K562 (cell line): ENCODE results near the gene TNP1. TPM values are rescaled to one million over a fixed set of nuclear protein-coding genes. Genes with fewer than 3 reads are reported as not detected.

Source experiments
- ATAC-seq: fragments of 200-7000 bp; cut with Tn5 transposase; 3 replicates; pipeline ENCODE4 v1.9.1; 2020; ENCODE audit warnings: moderate library complexity
- BruUV-seq: library from RNA; stranded (reverse); fragments of 400-500 nt; replicated peaks from 2 replicates; lab custom pipeline; 2021; lab: Mats Ljungman, UMichigan
- CTCF ChIA-PET: fragments of 300-600 bp; formaldehyde crosslinking; extraction: SDS; loops from one replicate; lab custom pipeline; 2021; ENCODE audit warnings: low intra/inter-chr PET ratio; lab: Yijun Ruan, JAX
- POLR2A ChIA-PET: fragments of 300-600, 350-650 bp; sonication (Branson Sonifier 250); formaldehyde crosslinking; extraction: SDS; loops from one replicate; lab custom pipeline; 2021; ENCODE audit warnings: antibody characterized with exemption, inconsistent platforms; lab: Yijun Ruan, JAX
- DNase-seq, 4 experiments: peaks; one replicate each; pipeline versions ENCODE4 v3.0.0 to v3.0.0-alpha.2; 2011 to 2018; ENCODE audit warnings: low spot score in 3 of 4, mixed read lengths in 3 of 4; ENCODE audit errors: extremely low read depth in 1 of 4
- FAIRE-seq: peaks from 2 replicates; lab custom pipeline; 2011; peaks lifted over from hg19 to GRCh38; lab: Jason Lieb, UNC
- H2AFZ ChIP-seq: 2 replicates; pipeline ENCODE4 v1.6.0; 2011; ENCODE audit warnings: low read depth, low read length, control low read depth, inconsistent platforms
- H3K27ac ChIP-seq: fragments of 200-600 bp; 3 replicates; pipeline ENCODE4 v1.8.0; 2011; ENCODE audit warnings: low read depth, mild to moderate bottlenecking, control low read depth, inconsistent platforms, low read length, moderate library complexity, mixed read lengths; ENCODE audit errors: extremely low read depth
- H3K27me3 ChIP-seq, 2 experiments: fragments of 300-600 bp in 1 of 2; 2 replicates in 1 of 2; 3 replicates in 1 of 2; pipeline versions ENCODE4 v1.6.0 to v1.8.0; 2011; ENCODE audit warnings: inconsistent platforms in 2 of 2, low read length in 2 of 2, mild to moderate bottlenecking in 1 of 2, mixed read lengths in 1 of 2, moderate library complexity in 1 of 2; ENCODE audit not compliant: control insufficient read depth in 2 of 2, insufficient read depth in 2 of 2
- H3K36me3 ChIP-seq: fragments of 300-600 bp; 3 replicates; pipeline ENCODE4 v1.8.0; 2011; ENCODE audit warnings: mild to moderate bottlenecking, low read length, inconsistent platforms; ENCODE audit not compliant: control insufficient read depth, insufficient read depth
- H3K4me1 ChIP-seq, 2 experiments: fragments of 200-600 bp in 1 of 2; replicated peaks in 1 of 2; 2 replicates in 1 of 2; 3 replicates in 1 of 2; pipeline versions ENCODE4 v1.5.1 to v1.8.0; 2011; ENCODE audit warnings: inconsistent platforms in 2 of 2, low read length in 2 of 2, mild to moderate bottlenecking in 1 of 2, mixed read lengths in 1 of 2, moderate library complexity in 1 of 2; ENCODE audit not compliant: control insufficient read depth in 2 of 2, insufficient read depth in 2 of 2
- H3K4me2 ChIP-seq: 2 replicates; pipeline ENCODE4 v1.6.1; 2011; ENCODE audit warnings: low read length, control low read depth, inconsistent platforms, mixed read lengths; ENCODE audit not compliant: insufficient read depth
- H3K4me3 ChIP-seq: fragments of 200-600 bp; sonication (generic), shearing (Covaris generic); 2 replicates; pipeline ENCODE4 v1.5.1; 2016; ENCODE audit warnings: control low read depth, inconsistent platforms
- H3K79me2 ChIP-seq: fragments of 200-600 bp; 3 replicates; pipeline ENCODE4 v1.8.0; 2011; ENCODE audit warnings: low read length, inconsistent platforms; ENCODE audit not compliant: control insufficient read depth, insufficient read depth
- H3K9ac ChIP-seq, 2 experiments: 2 replicates each; pipeline versions ENCODE4 v1.6.0 to v1.6.1; 2011; ENCODE audit warnings: low read depth in 2 of 2, low read length in 2 of 2, control low read depth in 1 of 2, inconsistent platforms in 1 of 2, mild to moderate bottlenecking in 1 of 2, mixed read lengths in 1 of 2; ENCODE audit not compliant: insufficient read depth in 1 of 2
- H3K9me1 ChIP-seq: one replicate; pipeline ENCODE4 v1.6.0; 2011; ENCODE audit warnings: inconsistent platforms, mild to moderate bottlenecking, low read length, moderate library complexity; ENCODE audit not compliant: control insufficient read depth, insufficient read depth
- H3K9me3 ChIP-seq: replicated peaks from 2 replicates; pipeline ENCODE4 v1.5.1; 2011; ENCODE audit warnings: low read depth, low read length, inconsistent platforms; ENCODE audit not compliant: control insufficient read depth, insufficient read depth
- H4K20me1 ChIP-seq: replicated peaks from 2 replicates; pipeline ENCODE4 v1.6.1; 2011; ENCODE audit warnings: low read length, inconsistent platforms, mixed read lengths; ENCODE audit not compliant: control insufficient read depth, insufficient read depth
- GTF2A2 ChIP-seq: IDR thresholded peaks from 2 replicates; pipeline ENCODE4 v1.6.1; 2016; ENCODE audit warnings: mild to moderate bottlenecking, missing genetic modification characterization, missing compliant biosample characterization
- HNRNPLL ChIP-seq: fragments of 200-400 bp; formaldehyde crosslinking; IDR thresholded peaks from 2 replicates; pipeline ENCODE4 v1.6.1; 2017; ENCODE audit warnings: low read length, low read depth, mild to moderate bottlenecking; ENCODE audit not compliant: poor library complexity, severe bottlenecking
- HOXB6 ChIP-seq: fragments of 250-450 bp; sonication (Bioruptor Pico); IDR thresholded peaks from 2 replicates; pipeline ENCODE4 v1.5.1; 2022; ENCODE audit warnings: mild to moderate bottlenecking, borderline replicate concordance
- JUND ChIP-seq, 2 experiments: IDR thresholded peaks; 2 replicates in 1 of 2; 3 replicates in 1 of 2; pipeline ENCODE4 v1.6.1; 2011; ENCODE audit warnings: borderline replicate concordance in 2 of 2, low read depth in 2 of 2, low read length in 2 of 2, improper control_type of control experiment in 1 of 2, missing biosample characterization in 1 of 2, missing genetic modification characterization in 1 of 2, missing genetic modification reagents in 1 of 2
- MAFK ChIP-seq: IDR thresholded peaks from 2 replicates; pipeline ENCODE4 v1.6.1; 2011; ENCODE audit warnings: low read length, improper control_type of control experiment
- NFE2L1 ChIP-seq: fragments of 450-650 bp; IDR thresholded peaks from 2 replicates; pipeline ENCODE4 v1.6.1; 2016; ENCODE audit warnings: missing genetic modification characterization, low read depth, mild to moderate bottlenecking, missing compliant biosample characterization, moderate library complexity, borderline replicate concordance
- RBBP5 ChIP-seq: fragments of 200-600 bp; sonication (generic); IDR thresholded peaks from 2 replicates; pipeline ENCODE4 v1.6.1; 2012; ENCODE audit warnings: borderline replicate concordance, mild to moderate bottlenecking, low read length, control low read depth, inconsistent platforms; ENCODE audit not compliant: insufficient read depth, poor library complexity, severe bottlenecking
- RBM17 ChIP-seq: fragments of 200-400 bp; formaldehyde crosslinking; IDR thresholded peaks from 2 replicates; pipeline ENCODE4 v1.6.1; 2017; ENCODE audit warnings: low read depth, mild to moderate bottlenecking, low read length, borderline replicate concordance
- RBM22 ChIP-seq: fragments of 200-400 bp; formaldehyde crosslinking; IDR thresholded peaks from 2 replicates; pipeline ENCODE4 v1.6.1; 2018; ENCODE audit warnings: low read length, low read depth; ENCODE audit not compliant: poor library complexity, severe bottlenecking
- RBM39 ChIP-seq: fragments of 200-400 bp; formaldehyde crosslinking; optimal IDR thresholded peaks from 2 replicates; pipeline ENCODE3; 2018; ENCODE audit warnings: low read depth, low read length
- SMARCC2 ChIP-seq: fragments of 450-650 bp; IDR thresholded peaks from 2 replicates; pipeline ENCODE4 v1.6.1; 2017; ENCODE audit warnings: antibody characterized with exemption, moderate library complexity, mild to moderate bottlenecking, low read depth
- STAG1 ChIP-seq: sonication (generic); formaldehyde crosslinking; IDR thresholded peaks from 2 replicates; pipeline ENCODE4 v1.5.0; 2020; ENCODE audit warnings: missing genetic modification reagents, borderline replicate concordance
- ZBTB17 ChIP-seq: fragments of 450-650 bp; formaldehyde crosslinking; IDR thresholded peaks from 2 replicates; pipeline ENCODE4 v1.4.0; 2020; ENCODE audit warnings: mild to moderate bottlenecking
- ZC3H4 ChIP-seq: sonication (generic); formaldehyde crosslinking; IDR thresholded peaks from 2 replicates; pipeline ENCODE4 v1.9.0; 2021; ENCODE audit warnings: missing genetic modification reagents, borderline replicate concordance
- WGBS: fragments of 100-300 bp; shearing (Covaris generic); methylation state at CpG from one replicate; pipeline ENCODE4 v1.1.6; 2016; ENCODE audit warnings: low coverage, mixed read lengths; ENCODE audit not compliant: insufficient coverage; ENCODE audit errors: missing lambda C conversion rate; 5-methylcytosine and 5-hydroxymethylcytosine counted together
- in situ Hi-C: fragments of 300-500 bp; cut with MboI; formaldehyde crosslinking; loops from 4 replicates; pipeline ENCODE4 v1.15.0; 2018; ENCODE audit warnings: inconsistent platforms, mixed read lengths
- intact Hi-C: fragments of 100-400 bp; cut with micrococcal nuclease; formaldehyde crosslinking; loops from 2 replicates; pipeline ENCODE4 v1.14.2; 2022
- polyA plus RNA-seq, 8 experiments: library from polyadenylated mRNA; depleted of rRNA in 4 of 8; stranded (reverse) in 5 of 8; unstranded in 3 of 8; fragments of >200 nt; fragmentation: Nextera tagmentation in 2 of 8; fragmentation: Illumina TruSeq in 1 of 8; extraction: Ambion mirVana in 2 of 8; extraction: Trizol in 1 of 8; gene quantifications; 2 replicates each; pipeline versions ENCODE4 v1.2.1 to v1.2.3, GENCODE V29; 2011 to 2014; ENCODE audit warnings: inconsistent platforms in 1 of 8, missing spikeins in 1 of 8
- total RNA-seq, 7 experiments: library from RNA; depleted of rRNA in 6 of 7; stranded (reverse); fragments of >200 nt in 6 of 7; fragmentation: Illumina TruSeq in 2 of 7; extraction: Trizol in 2 of 7; gene quantifications; 2 replicates each; pipeline versions ENCODE4 v1.2.1 to v1.2.3, GENCODE V29; 2011 to 2021; ENCODE audit warnings: low replicate concordance in 1 of 7
- TF ChIP-seq, protein P1 (sequence below): fragments of 200-800 bp; sonication (Bioruptor generic); IDR thresholded peaks from 2 replicates; pipeline ENCODE4 v1.6.1; 2017; ENCODE audit warnings: missing genetic modification characterization, missing compliant biosample characterization
- TF ChIP-seq, protein P2 (sequence below), 3 experiments: fragments of 200-800 bp in 1 of 3; sonication (Bioruptor generic) in 1 of 3; sonication (generic) in 1 of 3; formaldehyde crosslinking in 1 of 3; IDR thresholded peaks; 2 replicates each; pipeline versions ENCODE4 v1.6.1 to v1.8.0; 2016 to 2022; ENCODE audit warnings: mild to moderate bottlenecking in 2 of 3, missing compliant biosample characterization in 2 of 3, missing genetic modification characterization in 2 of 3, missing genetic modification reagents in 1 of 3
- TF ChIP-seq, protein P3 (sequence below): sonication (generic); formaldehyde crosslinking; IDR thresholded peaks from 2 replicates; pipeline ENCODE4 v1.8.0; 2022; ENCODE audit warnings: mild to moderate bottlenecking, missing genetic modification reagents

The TNP1 gene
- total and polyA plus RNA-seq, 9 of the 15 experiments (the other 6 are each of a cell fraction or from before 2014, with no cell fraction given): not detected

DNA sequence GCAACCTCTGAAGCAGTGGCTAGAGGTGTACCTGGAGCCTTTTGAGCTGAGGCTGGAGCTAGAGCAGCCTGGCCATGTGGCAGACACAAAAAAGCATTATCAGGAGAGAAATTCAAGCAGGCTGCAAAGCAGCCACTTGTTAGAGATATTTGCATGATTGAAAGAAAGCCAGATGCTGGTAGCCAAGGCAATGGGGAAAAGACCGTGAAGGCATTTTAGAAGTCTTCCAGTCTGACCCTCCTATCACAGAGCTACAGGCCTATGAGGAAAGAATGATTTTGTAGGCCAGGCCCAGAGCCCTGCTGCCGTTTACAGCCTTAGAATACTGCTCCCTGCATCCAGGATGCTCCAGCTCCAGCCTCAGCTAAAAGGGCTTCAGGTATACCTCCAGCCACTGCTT, 41.4 kb upstream of the TNP1 start:
- FAIRE-seq: no peak
- TF ChIP-seq HNRNPLL (no peak), SMARCC2 (no peak), RBBP5 (no peak), RBM17 (no peak), ZBTB17 (no peak), STAG1 (CRISPR knock-in tag) (no peak), GTF2A2 (tag) (no peak), JUND (IDR thresholded peaks at IDR 0.05; ENCODE audit: borderline replicate concordance, low read depth, low read length) (no peak), JUND (tag; IDR thresholded peaks at IDR 0.05; ENCODE audit: borderline replicate concordance, low read depth, low read length) (no peak), ZC3H4 (CRISPR knock-in tag) (no peak), RBM22 (no peak), RBM39 (no peak), HOXB6 (CRISPR knock-in tag) (no peak), NFE2L1 (tag) (no peak), MAFK (no peak)
- TF ChIP-seq, protein P1, sequence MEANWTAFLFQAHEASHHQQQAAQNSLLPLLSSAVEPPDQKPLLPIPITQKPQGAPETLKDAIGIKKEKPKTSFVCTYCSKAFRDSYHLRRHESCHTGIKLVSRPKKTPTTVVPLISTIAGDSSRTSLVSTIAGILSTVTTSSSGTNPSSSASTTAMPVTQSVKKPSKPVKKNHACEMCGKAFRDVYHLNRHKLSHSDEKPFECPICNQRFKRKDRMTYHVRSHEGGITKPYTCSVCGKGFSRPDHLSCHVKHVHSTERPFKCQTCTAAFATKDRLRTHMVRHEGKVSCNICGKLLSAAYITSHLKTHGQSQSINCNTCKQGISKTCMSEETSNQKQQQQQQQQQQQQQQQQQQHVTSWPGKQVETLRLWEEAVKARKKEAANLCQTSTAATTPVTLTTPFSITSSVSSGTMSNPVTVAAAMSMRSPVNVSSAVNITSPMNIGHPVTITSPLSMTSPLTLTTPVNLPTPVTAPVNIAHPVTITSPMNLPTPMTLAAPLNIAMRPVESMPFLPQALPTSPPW (CRISPR knock-in tag): no peak
- TF ChIP-seq, protein P2, sequence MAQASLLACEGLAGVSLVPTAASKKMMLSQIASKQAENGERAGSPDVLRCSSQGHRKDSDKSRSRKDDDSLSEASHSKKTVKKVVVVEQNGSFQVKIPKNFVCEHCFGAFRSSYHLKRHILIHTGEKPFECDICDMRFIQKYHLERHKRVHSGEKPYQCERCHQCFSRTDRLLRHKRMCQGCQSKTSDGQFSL (CRISPR knock-in tag; IDR thresholded peaks at IDR 0.05): no peak
- TF ChIP-seq, protein P2 (tag; IDR thresholded peaks at IDR 0.05): no peak
- TF ChIP-seq, protein P3, sequence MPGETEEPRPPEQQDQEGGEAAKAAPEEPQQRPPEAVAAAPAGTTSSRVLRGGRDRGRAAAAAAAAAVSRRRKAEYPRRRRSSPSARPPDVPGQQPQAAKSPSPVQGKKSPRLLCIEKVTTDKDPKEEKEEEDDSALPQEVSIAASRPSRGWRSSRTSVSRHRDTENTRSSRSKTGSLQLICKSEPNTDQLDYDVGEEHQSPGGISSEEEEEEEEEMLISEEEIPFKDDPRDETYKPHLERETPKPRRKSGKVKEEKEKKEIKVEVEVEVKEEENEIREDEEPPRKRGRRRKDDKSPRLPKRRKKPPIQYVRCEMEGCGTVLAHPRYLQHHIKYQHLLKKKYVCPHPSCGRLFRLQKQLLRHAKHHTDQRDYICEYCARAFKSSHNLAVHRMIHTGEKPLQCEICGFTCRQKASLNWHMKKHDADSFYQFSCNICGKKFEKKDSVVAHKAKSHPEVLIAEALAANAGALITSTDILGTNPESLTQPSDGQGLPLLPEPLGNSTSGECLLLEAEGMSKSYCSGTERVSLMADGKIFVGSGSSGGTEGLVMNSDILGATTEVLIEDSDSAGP (CRISPR knock-in tag): no peak

More for the DNA sequence above, 41.4 kb upstream of the TNP1 start:
- WGBS: 10% methylated on average over 2 of the region's 2 CpGs
- no peaks in the 10 kb centered on the region for H3K36me3 ChIP-seq
- H3K79me2 ChIP-seq: no peaks in the 10 kb centered on the region
- H3K9me3 ChIP-seq: no peaks in the 10 kb centered on the region
- DNase-seq (no peak), ATAC-seq (no peak)
- H3K4me1 ChIP-seq: peaks cover 0 to 3% of the 10 kb centered on the region in 2 experiments; a peak in 2 of 5 replicates
- intact Hi-C loops: no loop called here
- H3K9me1 ChIP-seq: no peaks in the 10 kb centered on the region
- no peak overlapping the region for H2AFZ ChIP-seq
- H3K4me3 ChIP-seq: no peak overlapping the region
- no peak overlapping the region for H3K27ac ChIP-seq
- H3K4me2 ChIP-seq: no peak overlapping the region
- BruUV-seq: no TSS peak
- POLR2A ChIA-PET: no interaction called here
- in situ Hi-C loops: no loop called here
- H3K27me3 ChIP-seq: no peaks in the 10 kb centered on the region
- H4K20me1 ChIP-seq: no peaks in the 10 kb centered on the region
- CTCF ChIA-PET: no interaction called here
- no peak overlapping the region for H3K9ac ChIP-seq
